Endometrium (tissue), 2 donors: ENCODE data around the gene SMURF2.

ENCODE experiments used
- FAIRE-seq: peaks from 2 replicates; lab custom pipeline; 2012; peaks lifted over from hg19 to GRCh38; lab: Jason Lieb, UNC
- donor health status: control.
- donor health status: control.

SMURF2 gene

DNA sequence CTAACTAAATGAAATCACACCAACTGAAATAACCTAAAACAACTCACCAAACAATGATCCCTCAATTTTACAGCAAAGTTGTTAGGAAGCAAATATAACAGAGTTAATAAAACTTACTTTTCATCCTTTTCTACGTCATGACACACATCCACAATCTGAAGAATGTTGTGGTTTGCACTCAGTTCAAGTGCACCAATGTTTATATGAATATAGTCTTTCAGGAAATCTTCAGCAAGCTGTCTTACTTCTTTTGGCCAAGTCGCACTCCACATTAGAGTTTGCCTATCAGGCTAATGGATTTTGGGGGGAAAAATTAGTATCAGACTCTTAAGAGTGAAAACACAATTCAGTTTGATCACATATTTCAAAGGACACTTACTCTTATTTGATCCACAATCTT lies 159.3 kb downstream of the SMURF2 start:
- FAIRE-seq: no peak

DNA sequence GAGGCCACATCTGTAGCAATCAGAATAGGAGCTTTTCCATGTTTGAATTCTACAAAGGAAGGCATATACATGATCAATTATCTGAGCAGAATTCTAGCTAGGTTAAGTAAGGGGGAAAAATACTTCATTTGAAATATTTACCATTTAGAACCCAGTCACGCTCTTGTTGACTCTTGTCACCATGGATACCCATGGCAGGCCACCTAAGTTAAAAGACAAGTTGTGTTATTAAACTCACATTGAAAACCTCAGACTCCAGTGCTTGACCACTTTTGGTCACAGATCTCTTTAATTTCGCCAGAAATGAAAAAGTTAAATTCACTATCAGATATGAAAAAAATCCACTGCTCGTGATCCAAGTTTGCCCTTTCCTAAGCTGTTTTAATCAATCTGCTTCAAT lies 160.1 kb downstream of the SMURF2 start:
- no peak for FAIRE-seq

DNA sequence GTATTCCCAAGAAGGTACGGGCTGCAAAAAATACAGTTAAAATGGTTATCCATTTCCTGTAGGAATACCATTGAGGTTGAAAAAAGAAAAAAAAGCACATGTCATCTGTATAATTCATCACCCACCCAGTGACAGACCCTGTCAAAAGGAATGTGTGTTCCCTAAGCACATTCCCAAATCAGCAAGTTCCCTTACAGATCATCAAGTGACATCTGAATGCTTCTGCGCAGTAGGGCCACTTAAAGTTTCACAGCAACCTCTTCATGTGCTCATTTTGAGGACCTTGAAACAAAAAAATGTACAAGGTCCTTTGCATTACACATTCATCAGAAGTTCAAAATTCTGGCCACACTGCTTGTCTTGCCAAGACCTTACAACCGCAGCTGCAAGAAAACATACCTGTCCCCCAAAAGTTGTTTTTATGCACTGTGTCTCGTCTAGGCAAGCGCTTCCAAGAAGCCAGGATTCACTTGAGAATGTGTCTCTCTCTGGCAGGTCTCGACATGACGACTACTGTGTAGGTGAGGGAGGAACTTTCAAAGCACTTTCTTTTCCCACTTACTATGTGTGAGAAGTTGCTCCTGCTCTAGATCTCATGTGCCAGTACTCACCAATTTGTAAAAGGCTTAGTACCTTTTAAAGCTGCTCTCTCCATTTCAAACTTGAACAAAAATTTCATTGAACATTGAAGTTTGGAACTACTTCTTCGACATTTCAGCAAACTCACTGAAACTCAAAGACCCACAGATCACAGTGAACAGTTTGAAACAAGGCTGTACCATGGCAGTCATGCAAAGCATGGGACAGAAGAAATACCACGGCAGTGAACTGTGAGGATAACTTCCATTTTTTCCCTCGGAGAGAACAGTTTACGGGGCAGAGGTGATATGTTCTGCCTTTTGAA lies 161.0 kb downstream of the SMURF2 start:
- no peak for FAIRE-seq

DNA sequence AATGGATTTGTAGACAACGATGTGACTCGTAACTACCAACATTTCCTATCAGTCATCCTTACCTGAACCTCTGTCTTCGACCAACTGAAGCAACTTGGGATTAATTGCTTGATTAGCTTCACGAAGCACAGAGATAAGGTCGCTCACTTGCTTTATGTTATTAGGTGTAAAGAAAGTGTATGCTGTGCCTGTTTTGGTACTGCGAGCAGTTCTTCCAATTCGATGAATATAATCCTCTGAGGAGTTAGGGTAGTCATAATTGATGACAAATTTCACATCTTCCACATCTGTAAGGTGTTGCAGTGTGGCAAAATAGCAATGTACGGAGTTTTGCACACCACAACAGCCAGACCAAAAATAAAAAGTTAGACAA lies 161.6 kb downstream of the SMURF2 start:
- no peak for FAIRE-seq

DNA sequence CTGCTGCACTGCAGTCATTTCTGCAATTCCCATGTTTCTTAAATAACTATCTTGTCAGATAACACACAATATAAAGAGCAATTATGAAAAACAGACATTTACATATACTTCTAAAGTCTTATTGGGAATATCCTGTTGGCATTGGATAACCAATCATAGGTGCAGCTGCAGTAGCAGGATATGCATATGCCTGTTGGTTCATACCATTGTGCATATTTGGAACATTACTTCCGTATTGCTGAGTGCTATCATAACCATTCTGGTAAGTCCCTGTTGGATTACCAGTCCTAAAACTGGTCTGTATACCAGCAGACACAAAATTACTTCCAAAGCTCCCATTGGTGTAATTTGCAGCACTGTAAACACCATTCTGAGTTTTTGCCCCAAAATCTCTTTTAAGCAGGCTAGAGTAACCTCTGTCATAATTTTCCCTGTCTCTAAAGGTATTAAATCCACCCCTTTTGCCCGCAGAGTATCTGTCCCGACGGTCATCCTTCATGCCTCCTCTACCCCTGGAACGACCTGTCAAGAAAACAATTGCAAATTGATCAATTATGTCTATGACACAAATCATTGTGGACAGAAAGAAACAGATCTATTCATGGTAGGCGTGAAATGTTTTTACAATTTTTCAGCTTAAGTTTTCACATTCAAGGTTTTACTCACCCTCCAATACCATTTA lies 162.2 kb downstream of the SMURF2 start:
- FAIRE-seq: no peak

DNA sequence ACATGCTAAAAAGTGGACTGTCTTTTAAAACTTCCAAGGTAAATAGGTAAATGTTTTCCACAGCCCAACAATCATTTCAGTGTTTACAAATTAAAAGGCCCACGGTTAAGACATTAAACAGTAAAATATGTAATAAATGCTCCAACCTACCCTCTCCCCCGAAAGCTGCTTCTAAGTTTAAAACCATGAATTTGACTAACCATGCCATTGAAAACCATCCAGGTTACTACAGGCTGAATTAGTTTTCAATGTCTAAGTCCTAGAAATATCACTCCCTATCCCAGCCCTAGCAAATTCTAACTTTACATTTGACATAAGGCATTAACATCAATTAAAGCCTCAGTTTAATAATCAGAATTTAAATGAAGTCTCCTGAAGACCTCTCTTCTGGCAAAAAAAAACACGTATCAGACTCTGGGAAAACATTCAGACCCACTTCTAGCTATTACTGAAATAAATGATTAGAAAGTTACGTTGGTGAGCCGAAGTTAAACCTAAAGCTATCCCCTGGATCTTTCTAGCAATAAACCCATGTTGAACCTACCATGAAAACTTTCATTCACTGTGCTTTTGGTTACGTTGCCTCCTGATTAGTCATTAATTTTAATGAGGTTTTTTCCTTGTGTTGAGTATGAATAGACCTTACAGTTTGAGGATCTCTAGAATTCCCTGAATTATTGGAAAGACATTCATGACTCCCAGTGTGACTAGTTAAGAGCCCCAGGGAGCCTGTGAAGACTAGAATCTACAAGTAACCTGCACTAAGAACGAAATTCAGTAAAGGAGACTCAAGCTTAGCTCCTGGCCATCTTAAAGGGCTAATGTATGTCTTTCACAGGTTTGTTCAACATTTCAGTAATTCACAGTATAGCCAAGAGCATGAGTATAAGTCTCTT lies 163.6 kb downstream of the SMURF2 start:
- no peak for FAIRE-seq

DNA sequence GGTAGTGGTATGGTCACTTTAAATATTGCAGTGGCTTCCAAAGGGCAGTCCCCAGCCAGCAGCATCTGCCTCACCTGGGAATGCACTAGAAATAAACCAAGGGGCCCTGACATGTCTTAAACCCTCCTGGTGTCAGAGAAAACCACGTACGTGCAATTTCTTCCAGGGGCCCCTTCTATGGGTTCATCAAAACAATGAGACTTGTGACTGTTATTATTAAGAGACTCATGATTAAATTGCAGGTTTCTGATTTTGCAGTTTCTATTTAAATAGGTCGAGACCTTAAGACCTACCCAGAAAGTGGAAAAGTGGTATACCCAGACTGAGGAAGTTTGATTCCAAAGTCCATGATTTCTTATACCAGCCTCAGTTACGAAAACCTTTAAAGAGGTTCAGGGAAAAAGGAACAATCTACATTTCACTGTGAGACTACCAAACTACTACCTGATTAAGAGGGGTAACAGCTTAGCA lies 164.5 kb downstream of the SMURF2 start:
- FAIRE-seq: no peak

DNA sequence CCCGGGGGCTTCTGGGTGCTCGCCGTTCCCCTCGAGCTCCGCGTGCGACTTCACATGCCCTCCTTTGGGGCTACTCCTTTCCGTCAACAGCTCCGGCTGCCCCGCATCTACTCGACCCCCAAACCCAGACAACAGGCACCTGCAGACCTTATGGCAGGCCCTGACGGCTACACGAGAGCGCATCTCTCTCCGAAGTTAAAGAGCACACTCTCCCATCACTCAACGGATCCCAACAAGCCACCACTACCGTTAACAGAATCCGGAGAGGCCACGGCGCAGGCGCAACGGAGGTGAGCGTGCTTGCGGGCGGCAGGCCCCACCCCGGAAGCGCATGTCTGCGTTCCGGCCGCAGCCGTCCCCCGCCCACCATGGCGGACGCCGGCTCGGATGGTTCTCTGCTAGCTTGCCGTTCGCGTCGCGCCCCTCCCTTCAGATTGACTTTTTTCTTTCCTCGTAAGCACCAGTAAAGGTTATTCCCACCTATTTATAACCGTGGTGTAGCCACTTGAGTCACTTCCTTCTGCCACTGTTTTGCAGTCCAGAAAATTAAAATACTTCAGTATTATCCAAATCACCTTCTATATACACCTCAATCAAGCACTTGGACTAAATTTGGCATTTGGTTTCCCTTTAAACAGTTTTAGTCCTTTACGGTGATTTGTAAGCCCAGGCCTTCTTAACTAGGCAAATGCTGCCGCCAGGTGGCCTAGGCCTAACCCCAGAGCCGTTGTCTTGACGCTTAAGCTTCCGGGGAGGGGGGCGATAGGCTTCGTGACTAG lies 165.1 kb downstream of the SMURF2 start, which contains the start of gene POLG2:
POLG2 (minus strand) TSS at position 269 of the 779 bp plus-strand sequence; CDS start at position 183, 86 bp downstream.
- FAIRE-seq: no peak

DNA sequence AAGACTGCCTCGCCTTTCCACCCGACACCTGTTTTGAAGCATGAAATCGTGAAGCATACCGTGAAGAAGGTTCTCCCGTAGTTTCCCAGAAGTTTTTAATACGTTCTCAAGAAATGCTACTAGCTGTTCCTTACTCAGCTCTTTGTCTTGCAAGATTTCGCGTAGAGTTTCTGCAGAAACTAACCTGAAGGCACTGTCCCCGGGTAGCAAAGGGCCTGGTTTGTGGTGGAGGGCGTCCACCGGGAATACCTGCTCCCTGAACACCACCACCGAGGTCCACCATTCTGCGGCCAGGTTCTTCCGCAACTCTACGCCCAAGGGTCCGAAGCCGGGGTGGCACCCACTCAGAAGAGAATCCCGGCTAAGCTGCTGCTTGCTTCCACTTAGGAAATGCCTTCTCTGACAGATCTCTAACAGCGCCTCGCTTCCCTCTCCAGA lies 165.7 kb downstream of the SMURF2 start:
- no peak for FAIRE-seq
